Inferior parietal cortex (tissue), 1 donor: ENCODE results near the gene NRIP3.

Source experiments
- DNase-seq: peaks from one replicate; pipeline ENCODE4 v3.0.0-alpha.2; 2016; ENCODE audit errors: extremely low spot score

Gene NRIP3

GRCh38 chr11:8932564-8933180 is 71.1 kb downstream of the NRIP3 start, which contains the start of gene C11orf16:
TSS of gene C11orf16 (minus strand) at chr11:8932947. CDS start at chr11:8932308, 639 bp downstream.
- DNase-seq = no peak
